Measurements from ENCODE around the gene ABCC6. TPM values are rescaled to one million over a fixed set of nuclear protein-coding genes. Genes with fewer than 3 reads are reported as not detected.

The ABCC6 gene
- total RNA-seq, 2 donors from 2014 or later = 0.41 to 1.5 TPM

GRCh38 chr16:16167927-16168326, 55.4 kb downstream of the ABCC6 start:
- no peaks in the 10 kb centered on the region for H3K36me3 ChIP-seq
- no peak for TF ChIP-seq CTCF (IDR thresholded peaks at IDR 0.05)
- H3K27ac ChIP-seq = no peak overlapping the region
- H3K9me3 ChIP-seq = no peaks in the 10 kb centered on the region
- no peak overlapping the region for H3K4me3 ChIP-seq
- H3K4me1 ChIP-seq (ENCODE audit: control insufficient read depth in 1 of 2, low read depth in 2 of 2) = no peaks in the 10 kb centered on the region
- no peaks in the 10 kb centered on the region for H3K27me3 ChIP-seq (replicated peaks; ENCODE audit: insufficient read depth)
- DNase-seq (ENCODE audit: low spot score) (no peak), ATAC-seq (ENCODE audit: insufficient number of reproducible peaks, low FRiP score, low read depth) (no peak)

DNA sequence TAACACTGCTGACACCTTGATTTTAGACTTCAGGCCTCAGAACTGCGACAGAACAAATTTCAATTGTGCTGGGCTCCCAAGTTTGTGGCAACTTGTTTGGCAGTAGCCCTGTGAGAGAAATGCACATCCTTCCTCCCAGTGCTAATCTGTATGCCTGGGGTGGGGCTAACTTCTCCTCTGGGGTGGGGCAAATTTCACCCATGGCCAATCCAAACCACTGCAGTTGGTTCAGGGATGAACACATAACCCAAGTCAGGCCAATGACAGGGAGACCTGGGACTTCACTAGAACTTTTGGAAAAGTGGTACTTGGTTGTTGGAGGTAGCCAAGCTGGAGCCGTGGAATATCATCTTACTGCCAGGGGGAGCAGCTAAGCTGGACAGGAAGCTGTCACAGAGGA, 56.3 kb downstream of the ABCC6 start:
- no peak for TF ChIP-seq CTCF (IDR thresholded peaks at IDR 0.05)
- Histone ChIP-seq H3K9me3 (no peaks in the 10 kb centered on the region), H3K27me3 (replicated peaks; ENCODE audit: insufficient read depth) (no peaks in the 10 kb centered on the region), H3K27ac (no peak overlapping the region), H3K36me3 (no peaks in the 10 kb centered on the region), H3K4me1 (ENCODE audit: control insufficient read depth in 1 of 2, low read depth in 2 of 2) (no peaks in the 10 kb centered on the region), H3K4me3 (no peak overlapping the region)
- ATAC-seq (ENCODE audit: insufficient number of reproducible peaks, low FRiP score, low read depth) = no peak
- no peak for DNase-seq (ENCODE audit: low spot score)

- Histone ChIP-seq H3K27ac (no peak overlapping the region), H3K27me3 (replicated peaks; ENCODE audit: insufficient read depth) (no peaks in the 10 kb centered on the region), H3K36me3 (no peaks in the 10 kb centered on the region), H3K4me3 (no peak overlapping the region), H3K9me3 (no peaks in the 10 kb centered on the region), H3K4me1 (ENCODE audit: control insufficient read depth in 1 of 2, low read depth in 2 of 2) (no peaks in the 10 kb centered on the region)
- DNase-seq (ENCODE audit: low spot score) (no peak), ATAC-seq (ENCODE audit: insufficient number of reproducible peaks, low FRiP score, low read depth) (no peak)
- no peak for TF ChIP-seq CTCF (IDR thresholded peaks at IDR 0.05)
Observed at GRCh38 chr16:16166085-16166484, 57.2 kb downstream of the ABCC6 start.

GRCh38 chr16:16164243-16164642, 59.1 kb downstream of the ABCC6 start:
- Histone ChIP-seq H3K27ac (no peak overlapping the region), H3K36me3 (no peaks in the 10 kb centered on the region), H3K4me3 (no peak overlapping the region), H3K4me1 (ENCODE audit: control insufficient read depth in 1 of 2, low read depth in 2 of 2) (no peaks in the 10 kb centered on the region), H3K27me3 (replicated peaks; ENCODE audit: insufficient read depth) (no peaks in the 10 kb centered on the region), H3K9me3 (no peaks in the 10 kb centered on the region)
- DNase-seq (ENCODE audit: low spot score) (no peak), ATAC-seq (ENCODE audit: insufficient number of reproducible peaks, low FRiP score, low read depth) (no peak)
- TF ChIP-seq CTCF (IDR thresholded peaks at IDR 0.05) = no peak

- TF ChIP-seq CTCF (IDR thresholded peaks at IDR 0.05) = no peak
- no peak overlapping the region for H3K27ac ChIP-seq
- H3K27me3 ChIP-seq (replicated peaks; ENCODE audit: insufficient read depth) = no peaks in the 10 kb centered on the region
- no peak overlapping the region for H3K4me3 ChIP-seq
- no peak for DNase-seq (ENCODE audit: low spot score)
- no peaks in the 10 kb centered on the region for H3K4me1 ChIP-seq (ENCODE audit: control insufficient read depth in 1 of 2, low read depth in 2 of 2)
- H3K36me3 ChIP-seq = no peaks in the 10 kb centered on the region
- ATAC-seq (ENCODE audit: insufficient number of reproducible peaks, low FRiP score, low read depth) = no peak
- no peaks in the 10 kb centered on the region for H3K9me3 ChIP-seq
Observed at GRCh38 chr16:16163571-16163970, 59.7 kb downstream of the ABCC6 start.
